GM12892 (cell line): ENCODE measurements around the gene KREMEN1.
"Not testable (repeated sequence)": the region's sequence is repeated elsewhere in the genome, so short reads cannot be mapped to it uniquely, and the experiment has no call there.

Experiments used
- DNase-seq: peaks from one replicate; pipeline ENCODE4 v3.0.0; 2011; ENCODE audit not compliant: insufficient read length
- FAIRE-seq: peaks from 2 replicates; lab custom pipeline; 2011; peaks lifted over from hg19 to GRCh38; lab: Jason Lieb, UNC
- POLR2A ChIP-seq: IDR thresholded peaks from 2 replicates; pipeline ENCODE4 v1.6.1; 2011; ENCODE audit warnings: low read depth, low read length, control low read depth
- POLR2AphosphoS5 ChIP-seq: IDR thresholded peaks from 2 replicates; pipeline ENCODE4 v1.6.1; 2011; ENCODE audit warnings: low read depth, low read length, control low read depth
- TAF1 ChIP-seq: IDR thresholded peaks from 2 replicates; pipeline ENCODE4 v1.6.1; 2011; ENCODE audit warnings: low read depth, mild to moderate bottlenecking, control low read depth, low read length, borderline replicate concordance

KREMEN1 gene

GRCh38 chr22:29103121-29103520 lies 30.3 kb downstream of the KREMEN1 start:
- TF ChIP-seq POLR2AphosphoS5: no peak
- TF ChIP-seq POLR2A: no peak
- TF ChIP-seq TAF1: no peak
- FAIRE-seq: no peak

GRCh38 chr22:29105468-29105867 lies 32.6 kb downstream of the KREMEN1 start:
- FAIRE-seq (no peak), DNase-seq (no peak)
- TF ChIP-seq TAF1 (no peak), POLR2A (no peak), POLR2AphosphoS5 (no peak)

More at GRCh38 chr22:29103121-29103520, 30.3 kb downstream of the KREMEN1 start:
- DNase-seq: no peak

- no peak for TF ChIP-seq TAF1
- no peak for TF ChIP-seq POLR2A
- DNase-seq (no peak), FAIRE-seq (no peak)
These were observed 34.0 kb downstream of the KREMEN1 start for GRCh38 chr22:29106839-29107238.

- TF ChIP-seq TAF1: no peak
- no peak for TF ChIP-seq POLR2AphosphoS5
- no peak for TF ChIP-seq POLR2A
- DNase-seq (no peak), FAIRE-seq (no peak)
These were observed 35.3 kb downstream of the KREMEN1 start for GRCh38 chr22:29108137-29108536.

GRCh38 chr22:29109822-29110221 lies 37.0 kb downstream of the KREMEN1 start:
- FAIRE-seq (no peak), DNase-seq (no peak)
- TF ChIP-seq POLR2AphosphoS5 (no peak), TAF1 (no peak), POLR2A (no peak)

- TF ChIP-seq TAF1: no peak
- no peak for TF ChIP-seq POLR2A
- TF ChIP-seq POLR2AphosphoS5: no peak
- FAIRE-seq: no peak
- no peak for DNase-seq
These were observed 38.1 kb downstream of the KREMEN1 start for GRCh38 chr22:29110946-29111345.

GRCh38 chr22:29112121-29112520 lies 39.3 kb downstream of the KREMEN1 start:
- DNase-seq (no peak), FAIRE-seq (no peak)
- no peak for TF ChIP-seq POLR2A
- no peak for TF ChIP-seq TAF1
- TF ChIP-seq POLR2AphosphoS5: no peak

- FAIRE-seq (no peak), DNase-seq (no peak)
- TF ChIP-seq TAF1: no peak
- TF ChIP-seq POLR2A: no peak
- no peak for TF ChIP-seq POLR2AphosphoS5
These were observed 39.8 kb downstream of the KREMEN1 start for GRCh38 chr22:29112681-29113080.

GRCh38 chr22:29113319-29113718 lies 40.5 kb downstream of the KREMEN1 start:
- DNase-seq: no peak
- no peak for TF ChIP-seq POLR2A
- no peak for TF ChIP-seq POLR2AphosphoS5
- no peak for TF ChIP-seq TAF1
- no peak for FAIRE-seq

- DNase-seq: no peak
- no peak for TF ChIP-seq POLR2A
- no peak for TF ChIP-seq POLR2AphosphoS5
- no peak for TF ChIP-seq TAF1
- no peak for FAIRE-seq
These were observed 41.6 kb downstream of the KREMEN1 start for GRCh38 chr22:29114392-29114791.

GRCh38 chr22:29115682-29116288 lies 43.0 kb downstream of the KREMEN1 start:
- TF ChIP-seq TAF1 (no peak), POLR2A (no peak), POLR2AphosphoS5 (no peak)
- DNase-seq (no peak), FAIRE-seq (no peak)

- DNase-seq (no peak), FAIRE-seq (no peak)
- TF ChIP-seq POLR2AphosphoS5 (no peak), POLR2A (no peak), TAF1 (no peak)
These were observed 43.7 kb downstream of the KREMEN1 start for GRCh38 chr22:29116397-29117123.

GRCh38 chr22:29117799-29118477 lies 45.1 kb downstream of the KREMEN1 start:
- FAIRE-seq (no peak), DNase-seq (no peak)
- no peak for TF ChIP-seq POLR2AphosphoS5
- no peak for TF ChIP-seq POLR2A

GRCh38 chr22:29120098-29120912 lies 47.5 kb downstream of the KREMEN1 start:
- not testable (repeated sequence) for DNase-seq, FAIRE-seq
